OCI-M2 (cell line): ENCODE results near the gene TXLNB.

Source experiments
- DNase-seq: peaks from one replicate; lab custom pipeline; 2025; ENCODE audit not compliant: unreplicated experiment; lab: John Stamatoyannopoulos, UW

TXLNB gene

DNA sequence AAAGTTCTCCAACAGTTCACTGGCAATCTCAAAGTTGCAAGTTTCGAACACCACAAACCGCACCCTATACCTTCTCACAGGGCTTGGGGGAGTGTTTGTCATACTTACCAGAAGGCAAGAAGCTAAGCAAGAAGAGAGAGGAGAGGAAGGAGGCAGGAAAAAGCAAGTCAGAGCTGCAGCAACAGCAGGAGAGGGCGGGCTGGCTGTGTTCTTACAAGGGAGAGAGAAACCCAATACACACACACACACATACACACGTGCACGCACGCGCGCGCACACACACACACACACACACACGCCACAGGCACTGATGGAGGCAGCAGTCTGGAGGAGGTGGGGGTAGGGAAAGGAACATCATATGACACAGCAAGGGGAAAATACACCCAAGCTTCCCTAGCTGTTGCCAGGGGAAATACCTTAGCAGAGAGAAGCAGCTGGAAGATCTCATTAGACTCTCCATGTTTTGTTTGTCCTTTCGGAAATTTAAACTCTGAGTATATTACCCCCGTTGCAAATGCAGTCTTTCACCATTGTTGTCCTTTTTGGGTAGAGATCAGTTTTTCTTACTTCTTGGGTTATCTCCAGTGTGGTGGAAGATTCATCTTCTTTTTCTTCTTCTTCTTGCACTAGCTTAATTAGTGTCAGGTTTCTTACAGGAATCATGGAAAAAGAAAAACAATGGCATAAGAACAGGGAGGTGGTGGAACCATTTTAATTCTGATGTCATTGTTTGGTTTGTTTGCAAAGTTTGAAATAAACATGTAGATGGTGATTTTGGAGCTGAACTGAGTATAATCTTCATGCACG, at the start of gene TXLNB:
Gene TXLNB, minus strand, starts transcription at position 186 of the 807 bp plus-strand sequence. CDS start 3,099 bp downstream, outside the sequence.
- DNase-seq: no peak

DNA sequence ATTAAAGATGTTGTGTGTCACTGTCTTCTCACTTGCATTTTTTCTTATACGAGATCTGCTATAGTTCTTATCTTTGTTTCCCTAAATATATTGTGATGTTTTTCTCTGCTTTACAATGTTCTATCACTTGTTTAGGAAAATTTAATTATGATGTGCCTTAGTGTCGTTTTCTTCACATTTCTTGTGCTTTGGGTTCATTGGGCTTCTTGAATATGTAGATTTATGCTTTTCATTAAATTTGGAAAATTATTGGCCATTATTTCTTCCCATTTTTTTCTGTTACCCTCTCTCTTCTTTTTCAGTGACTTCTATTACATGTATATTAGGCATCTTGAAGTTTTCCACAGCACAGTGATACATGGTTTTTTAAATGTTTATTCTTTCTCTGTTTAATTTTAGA, 49.3 kb upstream of the TXLNB start:
- DNase-seq: no peak

DNA sequence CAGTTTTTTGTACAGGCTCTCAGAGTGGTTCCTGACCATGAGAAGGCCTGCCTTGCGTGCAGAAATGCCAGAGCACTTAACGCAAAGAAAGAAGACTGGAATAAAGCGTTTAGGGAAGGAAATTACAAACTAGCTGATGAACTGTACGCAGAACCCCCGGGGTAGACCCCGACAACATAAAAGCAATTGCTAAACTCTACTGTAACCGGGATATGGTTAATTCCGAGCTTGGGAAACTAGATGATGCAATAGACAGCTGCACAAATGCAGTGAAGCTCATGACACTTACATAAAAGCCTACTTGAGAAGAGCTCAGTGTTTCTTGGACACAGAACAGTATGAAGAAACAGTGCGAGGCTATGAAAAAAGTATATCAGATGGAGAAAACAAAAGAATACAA, 47.0 kb upstream of the TXLNB start:
- no peak for DNase-seq

DNA sequence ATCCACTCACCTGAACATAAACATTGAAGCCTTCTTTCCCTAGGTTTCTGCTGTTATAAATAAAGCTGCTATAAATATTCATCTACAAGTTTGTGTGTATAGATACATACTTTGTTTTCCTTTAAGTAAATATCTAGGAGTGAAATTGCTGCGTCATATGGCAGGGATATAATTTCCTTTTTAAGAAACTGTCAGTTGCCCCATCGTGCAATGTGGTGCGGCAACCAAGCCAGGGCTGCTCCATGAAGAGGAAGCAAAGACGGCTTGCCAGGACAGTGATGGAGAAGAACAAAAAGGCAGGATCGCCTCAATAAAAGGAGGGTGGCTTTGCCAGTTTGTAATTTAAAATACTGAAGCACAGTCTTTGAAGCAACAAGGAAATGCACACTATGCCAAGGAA, 46.0 kb upstream of the TXLNB start:
- DNase-seq: no peak

DNA sequence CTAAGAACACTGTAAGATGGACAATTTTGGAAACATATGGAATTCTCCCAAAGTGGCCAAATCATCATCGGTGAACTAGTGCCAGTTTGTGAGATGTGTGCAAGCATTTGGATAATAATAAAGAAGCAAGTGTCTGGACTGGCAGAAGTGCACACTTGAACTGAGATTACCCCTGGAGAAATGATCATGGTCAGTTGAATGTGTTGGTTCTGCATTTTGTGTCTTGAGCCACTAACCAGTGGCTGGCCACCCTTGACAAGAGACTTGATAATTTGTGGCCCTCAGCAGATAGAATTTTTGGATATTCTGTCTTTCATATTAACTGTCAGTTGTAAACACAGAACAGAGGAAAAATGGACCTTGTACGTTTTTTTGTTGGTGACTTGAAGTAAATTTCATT, 45.2 kb upstream of the TXLNB start:
- DNase-seq: no peak

DNA sequence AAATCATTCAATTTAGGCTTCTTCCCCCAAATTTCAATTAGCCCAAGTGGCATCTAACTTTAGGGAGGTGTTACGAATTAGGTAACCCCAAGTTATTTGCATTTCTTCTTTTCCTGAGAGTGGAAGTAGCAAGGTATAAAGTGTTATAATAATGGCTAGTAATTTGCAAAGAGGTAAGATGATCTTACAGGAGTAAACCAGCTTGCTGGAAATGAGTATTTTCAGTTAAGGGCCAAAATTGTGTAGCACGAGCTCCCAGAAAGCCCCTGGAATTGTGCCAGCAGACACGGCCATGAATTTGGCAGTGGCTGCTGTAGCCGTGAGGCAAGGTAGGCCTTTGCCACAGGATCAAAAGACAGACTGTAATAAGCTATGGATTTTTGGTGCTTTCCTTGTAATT, 44.7 kb upstream of the TXLNB start:
- no peak for DNase-seq

DNA sequence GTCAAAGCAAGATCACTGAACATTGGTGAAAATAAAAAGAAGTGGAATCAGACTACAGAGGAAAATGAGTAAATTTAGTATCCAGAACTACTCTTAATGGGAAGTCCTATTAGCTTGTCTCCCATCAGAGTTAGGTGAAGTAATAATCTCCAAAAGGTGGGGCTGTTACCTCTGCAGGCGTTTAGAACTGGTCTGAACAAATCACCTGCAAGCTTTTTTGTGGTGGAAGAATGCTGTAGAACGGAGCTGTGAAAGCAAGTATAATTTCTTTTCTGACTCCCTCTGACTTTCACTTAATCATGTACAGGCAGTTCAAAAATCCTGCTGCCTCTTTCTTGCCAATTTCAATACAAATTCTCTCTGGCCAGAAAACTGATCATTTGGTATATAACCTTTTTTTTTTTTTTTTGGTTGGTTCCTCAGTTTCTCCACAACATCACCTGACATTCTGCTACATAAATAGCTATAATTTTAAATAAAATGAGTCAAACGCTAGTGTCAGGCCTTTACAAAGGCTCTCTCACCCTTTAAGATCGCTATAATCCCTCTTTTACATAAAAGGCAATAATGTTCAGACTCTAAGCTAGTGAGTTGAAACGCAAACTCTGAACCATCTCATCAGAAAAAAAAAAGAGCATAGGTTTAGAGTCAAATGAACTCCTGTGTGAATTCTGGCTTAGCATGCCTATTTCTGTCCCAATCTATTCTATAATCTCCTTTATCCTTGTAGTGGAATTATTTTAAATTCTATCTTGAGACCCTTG, 43.8 kb upstream of the TXLNB start:
- no peak for DNase-seq

DNA sequence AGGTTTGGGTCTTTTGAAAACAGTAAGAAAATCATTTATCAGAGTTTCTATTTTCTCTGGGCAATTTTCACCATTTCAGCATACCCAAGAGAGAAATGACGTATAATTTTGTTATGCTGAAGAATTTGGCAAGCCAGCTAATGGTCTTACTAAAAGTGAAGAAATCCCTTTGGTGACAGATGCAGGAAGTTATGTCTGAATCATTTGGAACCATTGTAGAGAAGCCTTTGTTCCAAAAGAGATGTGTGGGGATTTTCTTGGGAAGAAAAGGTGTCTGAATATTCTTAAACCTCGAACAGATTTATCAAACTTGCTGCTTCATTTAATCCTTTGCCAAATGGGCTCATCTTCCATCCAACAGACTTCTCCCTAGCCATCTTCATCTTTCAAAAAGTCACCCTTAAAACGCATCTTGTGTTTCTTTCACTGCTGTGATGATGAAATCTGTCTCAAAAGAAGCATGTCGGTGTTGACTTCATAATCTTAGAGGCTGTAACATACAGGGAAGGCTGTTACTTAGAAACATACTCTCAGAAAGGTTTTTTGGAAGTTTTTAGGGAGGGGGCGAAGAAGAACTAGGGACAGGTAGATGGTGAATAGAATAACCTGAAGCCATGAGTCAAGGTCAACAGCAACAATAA, 43.1 kb upstream of the TXLNB start:
- DNase-seq: no peak

DNA sequence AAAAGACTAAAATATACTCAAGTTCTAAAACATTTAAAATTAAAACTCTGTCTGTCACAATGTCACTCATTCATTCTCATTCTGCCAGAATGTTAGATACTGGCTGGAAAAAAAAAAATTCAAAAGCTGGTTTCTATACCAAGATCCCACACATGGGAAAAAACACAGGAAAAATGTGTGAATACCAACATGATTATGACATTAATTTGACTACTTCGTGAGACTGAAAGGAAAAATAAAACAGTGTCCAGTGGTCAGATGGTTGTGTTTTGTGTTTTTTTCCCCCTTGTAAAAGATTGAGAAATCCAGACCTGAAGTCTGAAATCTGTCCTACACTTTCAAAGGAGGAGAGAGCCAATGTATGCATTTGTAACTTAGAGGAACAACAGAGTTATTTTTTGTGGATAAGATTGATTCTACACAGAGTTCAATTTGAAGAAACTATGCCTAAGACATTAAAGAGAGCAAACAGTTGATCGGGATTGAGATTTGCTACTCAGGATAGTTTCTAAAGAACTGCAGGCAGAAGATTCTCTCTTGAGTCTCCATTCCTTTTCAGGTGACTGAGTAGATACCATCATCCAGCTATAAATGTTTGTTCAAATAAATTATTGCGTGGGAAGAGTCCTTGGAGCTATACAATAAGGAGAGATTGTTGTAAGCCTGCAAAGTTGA, 39.2 kb upstream of the TXLNB start:
- no peak for DNase-seq

DNA sequence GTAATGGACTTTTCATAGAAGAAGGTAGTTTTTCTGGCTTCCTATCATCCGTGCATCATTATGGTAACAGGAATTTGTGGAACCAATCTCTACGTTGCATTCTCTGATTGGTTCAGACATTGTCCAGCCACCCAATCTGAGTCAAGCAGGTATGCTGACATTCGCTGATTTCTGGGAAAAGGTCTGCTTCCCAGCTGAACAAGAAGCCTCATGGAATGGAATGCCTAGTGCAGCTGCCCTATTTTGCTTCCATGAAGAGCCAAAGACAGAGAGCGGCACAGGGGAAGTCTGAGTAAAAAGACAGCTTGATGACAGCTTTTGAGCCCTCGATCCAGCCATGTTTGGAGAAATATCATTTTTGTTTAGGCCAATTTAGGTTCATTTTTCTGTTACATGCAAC, 38.5 kb upstream of the TXLNB start:
- DNase-seq: no peak

DNA sequence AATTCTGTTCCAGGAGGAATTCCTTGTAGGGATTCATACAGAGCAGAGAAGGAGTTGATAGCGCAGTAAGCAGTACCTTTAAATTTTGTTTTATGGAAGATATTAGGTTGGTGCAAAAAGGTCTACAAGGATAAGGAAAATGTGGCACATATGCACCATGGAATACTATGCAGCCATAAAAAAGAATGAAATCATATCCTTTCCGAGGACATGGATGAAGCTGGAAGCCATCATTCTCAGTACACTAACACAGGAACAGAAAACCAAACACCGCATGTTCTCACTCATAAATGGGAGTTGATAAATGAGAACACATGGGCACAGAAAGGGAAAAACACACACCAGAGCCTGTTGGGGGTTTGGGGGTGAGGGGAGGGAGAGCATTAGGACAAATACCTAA, 37.4 kb upstream of the TXLNB start:
- no peak for DNase-seq

DNA sequence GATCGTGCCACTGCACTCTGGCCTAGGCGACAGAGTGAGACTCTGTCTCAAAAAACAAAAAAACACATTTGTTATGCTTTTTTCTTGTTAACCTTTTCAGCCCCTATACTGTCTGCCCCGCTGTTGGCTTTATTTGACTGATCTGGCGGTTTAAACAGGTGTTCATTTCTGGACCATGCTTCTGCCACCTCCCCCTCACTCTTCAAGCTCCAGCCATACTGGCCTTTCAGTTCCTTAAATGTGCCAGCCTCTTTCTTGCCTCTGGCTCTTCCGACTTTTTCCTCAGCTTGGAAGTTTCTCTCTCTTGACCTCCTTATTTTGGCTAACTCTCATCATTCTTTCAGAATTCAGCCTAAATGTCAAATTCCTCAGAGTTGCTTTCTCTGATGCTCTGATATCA, 35.2 kb upstream of the TXLNB start:
- DNase-seq: no peak

DNA sequence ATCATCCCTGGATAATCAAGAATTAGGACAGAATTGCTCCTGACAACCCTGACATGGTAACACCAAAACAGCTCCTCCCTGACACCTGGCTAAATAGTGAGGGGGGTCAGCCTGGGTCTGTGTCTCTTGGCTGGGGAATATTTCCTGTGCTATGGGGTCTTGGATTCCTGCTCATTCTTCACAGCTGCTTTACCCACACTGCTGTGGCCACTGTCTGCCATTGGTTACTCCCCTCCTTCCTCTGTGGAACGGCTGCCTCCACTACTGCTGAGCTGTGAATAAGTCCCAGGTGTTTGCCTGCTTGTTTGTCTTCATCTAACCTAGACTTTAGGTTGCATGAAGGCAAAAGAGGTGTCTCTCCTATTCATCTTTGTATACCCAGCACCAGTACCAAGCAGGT, 33.9 kb upstream of the TXLNB start:
- no peak for DNase-seq

DNA sequence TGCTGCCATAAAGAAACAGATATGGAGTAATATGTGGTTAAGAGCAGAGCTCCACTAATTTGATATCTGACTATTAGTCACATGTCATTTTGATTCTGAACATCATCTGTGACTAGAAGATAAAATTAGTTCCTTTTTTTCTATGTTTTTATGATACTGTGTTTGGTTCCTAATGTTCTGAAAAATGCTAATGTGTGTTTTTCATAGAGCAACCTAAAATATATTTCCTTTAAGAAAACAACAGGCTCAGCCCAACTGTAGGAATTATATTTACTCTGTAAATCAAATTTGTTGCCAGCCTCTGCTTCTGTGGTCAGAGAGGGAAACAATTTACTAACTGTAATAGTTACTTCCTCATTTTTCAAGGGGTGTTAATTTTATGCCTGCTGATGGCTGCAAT, 33.3 kb upstream of the TXLNB start:
- no peak for DNase-seq

DNA sequence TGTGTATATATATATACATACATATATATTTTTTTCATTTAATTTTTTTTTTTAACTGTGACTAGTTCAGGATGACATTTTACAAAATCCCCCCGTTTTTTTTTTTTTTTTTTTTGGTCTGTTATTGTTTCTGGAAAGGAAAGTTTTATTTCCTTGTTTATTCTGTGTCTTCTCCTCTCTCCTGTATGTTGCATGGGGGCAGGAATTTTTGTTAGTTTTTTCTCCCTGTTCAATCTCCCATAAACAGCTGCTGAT, 32.4 kb upstream of the TXLNB start:
- DNase-seq: no peak

DNA sequence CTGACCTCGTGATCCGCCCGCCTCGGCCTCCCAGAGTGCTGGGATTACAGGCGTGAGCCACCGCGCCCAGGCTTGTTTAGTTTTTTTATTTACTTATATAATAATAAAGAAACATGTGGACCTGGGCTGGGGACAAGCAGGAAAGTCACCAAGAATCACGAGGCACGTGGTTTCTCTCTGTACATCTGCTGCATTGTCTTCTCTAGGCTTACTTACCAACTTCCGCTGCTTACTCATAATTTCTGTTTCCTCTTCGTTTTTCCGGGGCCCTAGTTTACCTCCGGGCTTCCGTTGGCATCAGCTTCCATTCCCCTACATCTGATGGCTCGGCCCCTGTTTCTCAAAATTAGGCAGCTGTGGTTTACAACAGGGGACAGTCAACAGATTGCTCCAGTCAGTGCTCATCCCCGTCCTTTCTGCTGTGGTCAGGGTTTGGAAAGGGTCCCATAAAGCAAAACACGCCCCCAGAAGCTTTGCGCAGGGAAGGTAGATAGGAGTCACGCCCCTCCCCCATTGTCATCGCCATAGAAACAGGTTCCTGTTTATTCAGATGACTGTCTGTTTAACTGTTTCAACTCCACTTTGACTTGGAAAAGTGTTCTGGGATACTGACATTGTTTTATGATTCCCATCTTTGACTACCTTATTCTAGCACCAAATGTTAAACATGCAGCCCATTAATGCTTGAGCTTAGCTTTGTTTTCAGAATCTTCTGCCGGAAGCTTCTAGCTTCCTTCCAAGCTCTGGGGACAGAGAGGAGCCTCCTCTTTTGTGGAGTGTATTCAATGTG, 31.9 kb upstream of the TXLNB start:
- DNase-seq: no peak

DNA sequence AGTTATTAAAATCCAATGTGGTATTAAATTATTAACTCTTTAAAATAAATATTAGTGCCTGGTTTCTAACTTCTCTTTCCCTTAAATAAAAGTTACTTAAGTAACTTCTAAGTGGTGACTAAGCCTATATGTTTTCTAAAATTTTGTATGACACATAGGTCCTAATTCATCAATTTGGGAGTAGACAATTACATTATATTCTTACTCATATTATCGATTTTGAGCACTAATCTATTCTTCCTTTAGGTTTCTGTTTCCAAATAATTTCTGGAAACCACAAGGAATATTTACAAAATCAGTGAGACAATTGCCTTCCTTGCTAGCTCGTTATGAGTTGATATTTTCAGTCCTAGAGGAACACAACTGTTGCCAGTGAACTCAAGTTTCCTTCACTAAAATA, 28.3 kb upstream of the TXLNB start:
- no peak for DNase-seq

DNA sequence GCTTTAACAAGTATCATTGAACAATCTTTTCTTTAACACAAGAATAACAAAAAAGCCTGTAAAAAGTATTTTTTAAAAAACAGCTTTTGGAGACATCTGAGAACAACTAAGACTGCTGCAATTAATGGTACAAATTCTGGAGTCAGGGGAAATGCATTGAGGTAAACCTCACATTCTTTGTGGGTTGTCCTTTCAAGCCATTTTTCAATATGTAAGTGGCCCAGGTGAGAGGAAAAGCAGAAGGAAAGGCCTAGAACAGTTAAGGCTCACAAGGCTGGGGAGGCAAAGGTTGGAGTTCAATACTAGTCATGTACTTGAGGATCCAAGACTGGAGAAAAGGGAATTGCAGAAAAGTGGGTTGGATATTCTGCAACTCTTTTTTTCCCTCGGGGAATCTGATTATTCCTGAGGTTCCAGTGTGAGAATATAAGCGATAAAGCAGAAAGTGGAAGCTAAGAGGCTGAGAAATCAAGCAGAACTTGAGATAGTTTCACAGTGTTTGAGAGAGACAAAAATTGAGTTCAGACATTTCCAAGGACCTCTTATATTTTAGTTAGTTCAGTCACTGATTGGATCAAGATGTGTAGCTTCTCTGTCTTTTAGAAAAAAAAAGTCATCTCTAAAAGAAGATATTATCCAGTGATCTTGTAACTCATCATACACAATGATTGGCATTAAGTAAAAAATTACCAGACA, 25.0 kb upstream of the TXLNB start:
- no peak for DNase-seq

DNA sequence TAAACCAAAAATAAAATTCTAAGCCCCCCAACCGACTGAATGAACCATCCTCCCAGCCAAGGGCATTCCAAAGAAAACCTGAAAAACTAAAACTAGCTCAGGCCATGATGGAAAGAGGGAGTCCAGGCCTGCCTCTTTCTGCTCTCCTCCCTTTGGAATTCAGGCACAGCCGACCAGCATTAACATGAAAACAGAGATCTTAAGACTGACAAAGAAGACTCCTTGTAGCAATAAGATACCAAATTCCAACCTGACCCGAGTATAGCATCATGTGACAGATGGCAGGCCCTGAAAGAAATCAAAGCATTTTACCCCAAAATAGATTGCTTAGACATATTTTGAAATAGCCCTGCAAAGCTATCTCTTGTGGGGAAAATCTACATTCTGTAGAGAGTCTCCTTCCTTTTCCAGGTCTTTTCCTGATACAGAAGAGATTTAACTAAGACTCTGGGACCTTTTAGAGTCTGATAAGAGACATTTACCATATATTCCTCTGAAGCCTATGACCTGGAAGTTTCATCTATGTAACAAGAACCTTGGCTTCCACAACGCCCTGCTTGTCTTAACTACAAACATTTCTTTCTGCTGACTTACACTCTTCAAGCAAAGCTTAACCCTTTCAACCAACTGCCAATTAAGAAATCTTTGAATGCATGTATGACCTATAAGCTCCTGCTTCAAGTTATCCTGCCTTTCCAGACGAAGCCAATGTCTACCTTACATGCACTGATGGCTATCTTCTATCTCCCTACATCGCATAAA, 22.2 kb upstream of the TXLNB start:
- DNase-seq: no peak

DNA sequence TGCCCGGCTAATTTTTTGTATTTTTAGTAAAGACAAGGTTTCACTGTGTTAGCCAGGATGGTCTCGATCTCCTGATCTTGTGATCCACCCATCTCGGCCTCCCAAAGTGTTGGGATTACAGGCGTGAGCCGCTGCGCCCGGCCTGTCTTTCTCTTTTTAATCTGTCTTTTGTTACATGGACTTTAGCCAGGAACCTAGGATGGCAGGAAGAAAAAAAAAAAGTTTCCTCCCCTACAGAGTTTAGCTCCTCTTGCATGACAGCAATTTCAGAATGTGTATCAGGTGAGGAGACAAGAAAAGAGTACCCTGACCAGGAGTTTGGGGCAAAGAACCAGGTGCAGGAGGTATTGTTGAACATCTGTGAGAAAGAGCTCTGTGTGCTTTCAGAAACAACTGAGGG, 21.4 kb upstream of the TXLNB start:
- DNase-seq: no peak
